BJ (cell line): ENCODE results near the gene WIPF3. TPM values are rescaled to one million over a fixed set of nuclear protein-coding genes. Genes with fewer than 3 reads are reported as not detected.
A peak's percentile ranks its signal among the peaks of the same experiment; 100 is the strongest.

Source experiments
- CTCF ChIA-PET: fragments of 350-600 bp; formaldehyde crosslinking; extraction: SDS; loops from one replicate; lab custom pipeline; 2021; ENCODE audit warnings: antibody characterized with exemption, inconsistent platforms; lab: Yijun Ruan, JAX
- POLR2A ChIA-PET: fragments of 300-600 bp; sonication (Branson Sonifier 250); formaldehyde crosslinking; extraction: SDS; loops from one replicate; lab custom pipeline; 2021; ENCODE audit warnings: antibody characterized with exemption; lab: Charles Lee
- DNase-seq: peaks from one replicate; pipeline ENCODE4 v3.0.0-alpha.2; 2011; ENCODE audit warnings: low read depth
- H3K27me3 ChIP-seq: 2 replicates; pipeline ENCODE4 v1.6.0; 2011; ENCODE audit warnings: low read length; ENCODE audit not compliant: control insufficient read depth, insufficient read depth
- H3K36me3 ChIP-seq: 2 replicates; pipeline ENCODE4 v1.5.1; 2011; ENCODE audit warnings: low read length; ENCODE audit not compliant: control insufficient read depth, insufficient read depth
- H3K4me3 ChIP-seq: 2 replicates; pipeline ENCODE4 v1.5.1; 2011; ENCODE audit warnings: low read depth, mild to moderate bottlenecking, control low read depth, low read length
- polyA plus RNA-seq: library from polyadenylated mRNA; depleted of rRNA; stranded (reverse); fragments of >200 nt; gene quantifications from 2 replicates; pipeline ENCODE4 v1.2.3, GENCODE V29; 2011
- TF ChIP-seq, protein P1 (sequence below): IDR thresholded peaks from 2 replicates; pipeline ENCODE4 v1.5.1; 2011; ENCODE audit warnings: low read depth, mild to moderate bottlenecking, control low read depth, inconsistent platforms, low read length, moderate library complexity; ENCODE audit not compliant: insufficient read depth

WIPF3 gene
- polyA plus RNA-seq, 1 experiment = not detected

DNA sequence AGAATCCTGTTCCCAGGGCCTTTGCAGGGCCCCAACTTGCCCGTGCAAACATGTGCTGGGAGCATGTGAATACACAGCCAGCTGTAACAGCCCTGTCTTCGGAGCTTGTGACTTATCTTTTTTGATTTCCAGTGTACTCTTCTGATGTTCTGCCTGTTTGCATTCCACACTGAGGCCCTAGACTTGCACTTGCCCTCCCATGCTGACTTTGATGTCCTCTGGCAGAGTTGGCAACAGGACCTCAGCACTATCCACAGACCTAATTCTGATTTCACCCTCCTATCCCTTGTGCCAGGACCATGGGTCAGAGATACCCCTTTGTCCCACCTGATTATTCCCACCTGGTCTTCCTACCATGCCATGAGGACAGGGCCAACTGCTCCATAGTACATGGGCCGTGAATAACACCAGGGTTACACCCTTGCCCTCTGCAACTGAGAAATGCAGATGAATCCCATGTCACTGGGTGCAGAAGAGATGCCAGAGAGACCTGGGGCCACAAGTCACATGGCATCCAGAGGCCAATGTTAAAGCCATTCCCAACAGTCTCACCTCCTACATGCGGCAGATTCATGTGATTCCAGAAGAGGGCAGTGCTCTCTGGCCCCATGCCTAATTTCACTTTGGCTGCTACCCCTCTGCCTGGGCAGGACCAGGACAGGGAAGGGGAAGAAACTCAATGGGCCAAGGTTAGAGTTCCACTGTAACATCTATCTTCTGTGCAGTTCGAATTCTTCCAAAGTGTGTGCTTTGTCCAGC, 140.3 kb downstream of the WIPF3 start:
- ChIA-PET CTCF (interaction anchor here (1.0 kb wide), 1 partner anchor 11 kb away, joined by 3 read pairs; no protein-coding TSS in a partner anchor), POLR2A (no interaction called here)
- TF ChIP-seq, protein P1, sequence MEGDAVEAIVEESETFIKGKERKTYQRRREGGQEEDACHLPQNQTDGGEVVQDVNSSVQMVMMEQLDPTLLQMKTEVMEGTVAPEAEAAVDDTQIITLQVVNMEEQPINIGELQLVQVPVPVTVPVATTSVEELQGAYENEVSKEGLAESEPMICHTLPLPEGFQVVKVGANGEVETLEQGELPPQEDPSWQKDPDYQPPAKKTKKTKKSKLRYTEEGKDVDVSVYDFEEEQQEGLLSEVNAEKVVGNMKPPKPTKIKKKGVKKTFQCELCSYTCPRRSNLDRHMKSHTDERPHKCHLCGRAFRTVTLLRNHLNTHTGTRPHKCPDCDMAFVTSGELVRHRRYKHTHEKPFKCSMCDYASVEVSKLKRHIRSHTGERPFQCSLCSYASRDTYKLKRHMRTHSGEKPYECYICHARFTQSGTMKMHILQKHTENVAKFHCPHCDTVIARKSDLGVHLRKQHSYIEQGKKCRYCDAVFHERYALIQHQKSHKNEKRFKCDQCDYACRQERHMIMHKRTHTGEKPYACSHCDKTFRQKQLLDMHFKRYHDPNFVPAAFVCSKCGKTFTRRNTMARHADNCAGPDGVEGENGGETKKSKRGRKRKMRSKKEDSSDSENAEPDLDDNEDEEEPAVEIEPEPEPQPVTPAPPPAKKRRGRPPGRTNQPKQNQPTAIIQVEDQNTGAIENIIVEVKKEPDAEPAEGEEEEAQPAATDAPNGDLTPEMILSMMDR = peak; percentile 33; the same call in 1 of the 2 replicates
- no peak overlapping the region for H3K4me3 ChIP-seq
- H3K27me3 ChIP-seq = no peaks in the 10 kb centered on the region
- H3K36me3 ChIP-seq = peaks cover 34% of the 10 kb centered on the region
- DNase-seq = no peak

DNA sequence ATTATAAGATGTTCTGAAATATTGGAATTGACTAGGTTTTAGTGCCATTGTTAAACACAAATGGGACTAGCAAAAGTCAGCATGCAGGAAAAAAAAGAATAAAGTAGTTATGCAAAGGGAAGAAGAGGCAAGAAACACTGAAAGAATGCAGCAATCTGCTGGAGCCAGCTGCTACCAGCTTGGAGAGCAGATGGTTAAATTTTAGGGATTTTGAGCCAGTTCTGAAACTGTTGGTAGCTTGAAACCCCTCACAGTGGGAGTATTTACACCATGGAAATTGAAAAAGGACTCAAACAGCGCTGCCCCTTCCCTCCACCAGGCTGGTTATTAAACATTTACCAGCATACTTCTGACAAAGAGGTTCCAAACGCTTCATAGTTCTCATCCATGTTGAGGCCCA, 142.3 kb downstream of the WIPF3 start:
- TF ChIP-seq, protein P1 = no peak
- ChIA-PET CTCF (no interaction called here), POLR2A (no interaction called here)
- peaks cover 26% of the 10 kb centered on the region for H3K36me3 ChIP-seq
- H3K4me3 ChIP-seq = no peak overlapping the region
- no peak for DNase-seq
- no peaks in the 10 kb centered on the region for H3K27me3 ChIP-seq

DNA sequence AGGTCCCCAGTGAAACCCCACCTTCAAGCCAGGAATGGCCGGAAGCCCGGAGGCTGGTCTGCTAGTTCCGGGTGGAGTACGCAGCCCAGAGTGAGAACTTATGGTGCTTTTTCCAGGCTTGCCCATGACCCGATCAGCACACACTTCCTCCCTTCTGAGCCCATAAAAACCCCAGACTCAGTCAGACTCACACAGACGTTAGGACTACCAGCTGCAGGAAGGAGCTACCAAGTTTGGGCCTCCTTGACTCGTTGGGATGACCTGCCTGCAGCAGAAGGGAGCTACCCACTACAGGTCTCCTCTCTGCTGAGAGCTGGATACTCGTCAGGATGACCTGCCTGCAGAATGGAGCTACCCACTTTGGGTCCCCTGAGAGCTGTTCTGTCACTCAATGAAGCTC, 144.2 kb downstream of the WIPF3 start:
- DNase-seq = no peak
- ChIA-PET CTCF (interaction anchor here (1.4 to 1.5 kb wide), 2 partner anchors 10 to 22 kb away, joined by 3 to 4 read pairs; no protein-coding TSS in a partner anchor), POLR2A (no interaction called here)
- Histone ChIP-seq H3K27me3 (no peaks in the 10 kb centered on the region), H3K36me3 (peaks cover 21% of the 10 kb centered on the region), H3K4me3 (no peak overlapping the region)
- TF ChIP-seq, protein P1 = no peak

DNA sequence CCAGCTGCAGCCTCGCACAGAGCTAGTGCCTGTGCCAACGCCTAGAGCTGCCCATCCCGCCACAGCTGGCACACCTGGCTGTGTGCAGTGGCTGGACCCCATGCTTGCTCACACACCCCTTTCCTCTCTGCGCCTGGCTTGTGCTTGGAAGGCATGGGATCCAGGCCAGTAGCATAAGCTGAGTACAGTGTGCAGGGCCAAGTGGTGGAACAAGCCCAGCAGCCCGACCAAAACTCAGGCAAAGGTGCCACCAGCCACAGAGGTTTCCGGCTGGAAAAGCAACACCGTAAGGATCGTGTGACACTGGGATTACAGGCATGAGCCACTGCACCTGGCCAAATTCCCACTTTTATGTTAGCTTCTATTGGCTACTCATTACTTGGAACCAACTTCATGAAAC, 144.9 kb downstream of the WIPF3 start:
- Histone ChIP-seq H3K36me3 (peaks cover 23% of the 10 kb centered on the region), H3K4me3 (no peak overlapping the region), H3K27me3 (no peaks in the 10 kb centered on the region)
- no peak for DNase-seq
- ChIA-PET CTCF (interaction anchor here (1.2 to 1.5 kb wide), 3 partner anchors 11 to 30 kb away, joined by 3 to 4 read pairs (median 3); no protein-coding TSS in a partner anchor), POLR2A (no interaction called here)
- TF ChIP-seq, protein P1 = no peak

DNA sequence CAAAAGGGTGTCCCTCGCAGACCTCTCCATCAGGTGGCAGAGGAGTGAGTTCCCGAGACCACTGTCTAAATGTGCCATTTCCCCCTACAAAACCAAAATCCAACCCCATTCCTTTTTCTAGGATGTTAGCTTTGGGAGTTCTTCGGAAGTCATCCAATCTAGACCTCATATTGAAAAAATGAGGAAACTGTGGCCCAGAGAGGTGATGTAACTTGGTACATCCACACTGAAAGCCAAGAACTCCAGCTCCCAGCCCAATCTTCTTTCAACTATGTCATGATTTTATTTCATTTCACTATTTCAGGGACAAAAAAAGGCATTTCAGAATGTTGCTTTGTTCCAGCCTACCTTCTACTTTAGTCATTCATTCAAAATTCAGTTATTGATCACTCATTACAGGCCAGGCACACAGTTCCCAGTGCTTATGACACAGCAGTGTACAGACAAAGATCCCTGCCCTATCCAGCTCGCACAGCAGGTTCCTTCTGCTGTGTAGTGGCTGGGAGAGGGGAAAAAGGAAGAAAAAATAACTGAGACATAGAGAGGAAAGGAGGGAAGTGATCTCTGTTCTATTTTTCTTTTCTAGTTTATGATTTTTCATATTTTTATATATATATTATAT, 147.5 kb downstream of the WIPF3 start:
- CTCF ChIA-PET = interaction anchor here (1.6 kb wide), 1 partner anchor 108 kb away, joined by 9 read pairs; no protein-coding TSS in a partner anchor
- POLR2A ChIA-PET = interaction anchor here (0.6 kb wide), 1 partner anchor 123 kb away, joined by 3 read pairs; no protein-coding TSS in a partner anchor
- Histone ChIP-seq H3K27me3 (no peaks in the 10 kb centered on the region), H3K4me3 (no peak overlapping the region), H3K36me3 (peaks cover 20% of the 10 kb centered on the region)
- TF ChIP-seq, protein P1 = no peak
- DNase-seq = no peak
